ENCODE results near the gene ABTB2. TPM values are rescaled to one million over a fixed set of nuclear protein-coding genes. Genes with fewer than 3 reads are reported as not detected.
A peak's percentile ranks its signal among the peaks of the same experiment; 100 is the strongest.

Gene ABTB2
- polyA plus RNA-seq, 1 donor, result 1.3 TPM

DNA sequence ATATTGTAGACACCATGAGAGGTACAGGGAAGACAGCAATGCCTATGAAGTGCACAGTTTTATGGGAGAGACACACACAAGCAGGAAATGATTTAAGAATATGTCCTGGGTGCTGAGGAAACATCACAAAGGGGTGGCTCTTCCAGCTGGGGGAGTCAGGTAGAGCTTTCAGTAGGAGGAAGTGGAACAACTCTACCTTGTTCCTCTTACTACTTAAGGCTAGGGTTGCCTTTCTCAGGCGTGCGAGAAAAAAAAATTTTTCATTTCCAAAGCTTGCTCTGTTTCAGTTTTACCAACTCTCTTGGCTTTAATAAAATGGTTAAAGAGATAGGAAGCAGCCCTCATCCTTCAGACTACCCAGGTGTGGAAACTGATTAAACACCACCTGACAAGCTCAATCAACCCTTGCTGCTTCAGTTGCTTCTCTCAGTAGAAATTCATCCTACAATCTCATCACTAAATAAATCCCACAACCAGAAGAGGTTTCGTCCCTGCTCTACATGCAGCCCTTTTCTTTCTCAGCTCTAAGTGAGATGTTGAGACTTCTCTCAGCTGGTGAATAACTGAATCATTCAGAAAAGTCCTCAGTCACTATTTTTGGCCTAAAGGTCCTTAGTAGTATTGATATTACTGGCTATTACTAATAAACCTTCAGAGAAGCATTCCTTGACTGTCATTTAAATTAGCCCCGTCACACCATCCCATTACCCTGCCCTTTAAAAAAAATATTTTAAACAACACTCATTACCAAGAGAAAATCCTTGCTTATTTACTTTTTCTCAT, 5.9 kb downstream of the ABTB2 start:
- H3K27ac ChIP-seq (ENCODE audit: low read length), result no peak overlapping the region
- H3K36me3 ChIP-seq (ENCODE audit: control insufficient read depth, insufficient read depth, low read length), result no peaks in the 10 kb centered on the region
- H3K9me3 ChIP-seq (ENCODE audit: control insufficient read depth, low read depth, low read length), result peaks cover 5% of the 10 kb centered on the region
- H3K4me3 ChIP-seq (ENCODE audit: low read length), result no peak overlapping the region
- 92% methylated on average over 3 of the region's 4 CpGs for WGBS (ENCODE audit: insufficient coverage, low lambda C conversion rate)
- peaks cover 45% of the 10 kb centered on the region for H3K27me3 ChIP-seq (ENCODE audit: control insufficient read depth, insufficient read depth, low read length)
- DNase-seq, result no peak
- peaks cover 12% of the 10 kb centered on the region for H3K4me1 ChIP-seq (ENCODE audit: control insufficient read depth, insufficient read depth, low read length)

DNA sequence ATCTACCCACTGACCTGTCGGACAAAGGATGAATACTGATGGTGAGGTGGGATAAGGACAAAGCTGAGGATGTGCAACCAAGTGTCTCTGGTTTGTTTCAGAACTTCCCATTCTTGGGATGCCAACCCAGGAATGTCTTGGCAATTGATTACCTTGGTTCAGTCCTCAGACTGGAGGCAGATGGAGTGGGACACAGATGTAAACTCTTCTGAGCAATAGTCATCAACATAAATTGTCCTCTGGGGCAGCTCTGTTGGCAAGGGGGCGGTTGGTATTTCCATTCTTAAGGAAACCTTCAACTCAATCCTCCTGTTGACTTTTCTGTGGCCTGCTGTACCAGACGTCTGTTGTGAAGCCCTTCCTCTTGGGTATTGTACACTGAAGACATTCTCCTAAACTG, 6.8 kb downstream of the ABTB2 start:
- H3K27me3 ChIP-seq (ENCODE audit: control insufficient read depth, insufficient read depth, low read length), result peaks cover 38% of the 10 kb centered on the region
- no peaks in the 10 kb centered on the region for H3K36me3 ChIP-seq (ENCODE audit: control insufficient read depth, insufficient read depth, low read length)
- H3K27ac ChIP-seq (ENCODE audit: low read length), result no peak overlapping the region
- 100% methylated on average over 1 of the region's 3 CpGs for WGBS (ENCODE audit: insufficient coverage, low lambda C conversion rate)
- H3K4me1 ChIP-seq (ENCODE audit: control insufficient read depth, insufficient read depth, low read length), result peaks cover 4% of the 10 kb centered on the region
- no peak overlapping the region for H3K4me3 ChIP-seq (ENCODE audit: low read length)
- no peak for DNase-seq
- H3K9me3 ChIP-seq (ENCODE audit: control insufficient read depth, low read depth, low read length), result no peaks in the 10 kb centered on the region

DNA sequence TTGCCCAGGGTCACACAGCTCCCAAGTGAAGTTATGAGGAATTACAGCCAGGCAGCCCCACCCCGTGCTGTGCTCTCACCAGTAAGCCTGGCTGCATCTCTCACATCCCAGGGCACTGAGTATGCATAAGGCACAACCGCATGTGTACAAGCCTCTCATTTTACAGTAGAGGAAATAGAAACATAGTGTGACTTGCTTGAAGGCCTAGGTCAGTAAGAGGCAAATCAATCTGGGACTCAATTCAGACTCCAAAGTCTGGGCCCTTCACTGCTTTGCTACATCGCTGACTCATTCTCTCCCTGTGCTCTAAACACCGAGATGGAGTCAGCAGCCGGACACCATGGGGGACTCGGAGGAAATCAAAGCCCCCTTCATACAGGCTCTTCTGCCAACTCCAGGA, 7.9 kb downstream of the ABTB2 start:
- no peaks in the 10 kb centered on the region for H3K9me3 ChIP-seq (ENCODE audit: control insufficient read depth, low read depth, low read length)
- no peak for DNase-seq
- H3K4me3 ChIP-seq (ENCODE audit: low read length), result no peak overlapping the region
- peaks cover 26% of the 10 kb centered on the region for H3K27me3 ChIP-seq (ENCODE audit: control insufficient read depth, insufficient read depth, low read length)
- H3K4me1 ChIP-seq (ENCODE audit: control insufficient read depth, insufficient read depth, low read length), result no peaks in the 10 kb centered on the region
- no peak overlapping the region for H3K27ac ChIP-seq (ENCODE audit: low read length)
- WGBS (ENCODE audit: insufficient coverage, low lambda C conversion rate), result no CpG with 5 or more reads among the region's 6 CpGs
- no peaks in the 10 kb centered on the region for H3K36me3 ChIP-seq (ENCODE audit: control insufficient read depth, insufficient read depth, low read length)

DNA sequence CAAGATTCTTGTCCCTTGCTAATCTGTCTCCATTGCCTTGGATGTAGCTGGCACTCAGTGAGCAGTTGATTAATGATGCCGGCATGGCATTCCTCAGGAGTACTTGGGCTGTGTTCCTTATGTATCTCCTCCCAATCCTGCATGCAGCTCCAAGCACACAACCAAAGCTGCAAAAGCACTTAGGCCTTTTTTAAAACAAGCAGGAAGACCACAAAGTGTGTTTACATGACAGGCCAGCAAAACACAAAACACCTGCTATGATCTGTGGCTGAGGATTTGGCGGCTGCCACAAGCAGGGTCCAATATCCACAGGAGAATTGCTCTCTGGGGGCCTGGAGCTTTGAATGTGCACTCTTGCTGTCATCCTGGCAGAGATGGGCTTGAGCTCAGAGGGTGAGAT, 8.9 kb downstream of the ABTB2 start:
- no peak for DNase-seq
- H3K27me3 ChIP-seq (ENCODE audit: control insufficient read depth, insufficient read depth, low read length), result peaks cover 18% of the 10 kb centered on the region
- no CpG with 5 or more reads among the region's 2 CpGs for WGBS (ENCODE audit: insufficient coverage, low lambda C conversion rate)
- no peak overlapping the region for H3K4me3 ChIP-seq (ENCODE audit: low read length)
- H3K27ac ChIP-seq (ENCODE audit: low read length), result no peak overlapping the region
- H3K36me3 ChIP-seq (ENCODE audit: control insufficient read depth, insufficient read depth, low read length), result no peaks in the 10 kb centered on the region
- no peaks in the 10 kb centered on the region for H3K4me1 ChIP-seq (ENCODE audit: control insufficient read depth, insufficient read depth, low read length)
- H3K9me3 ChIP-seq (ENCODE audit: control insufficient read depth, low read depth, low read length), result no peaks in the 10 kb centered on the region

DNA sequence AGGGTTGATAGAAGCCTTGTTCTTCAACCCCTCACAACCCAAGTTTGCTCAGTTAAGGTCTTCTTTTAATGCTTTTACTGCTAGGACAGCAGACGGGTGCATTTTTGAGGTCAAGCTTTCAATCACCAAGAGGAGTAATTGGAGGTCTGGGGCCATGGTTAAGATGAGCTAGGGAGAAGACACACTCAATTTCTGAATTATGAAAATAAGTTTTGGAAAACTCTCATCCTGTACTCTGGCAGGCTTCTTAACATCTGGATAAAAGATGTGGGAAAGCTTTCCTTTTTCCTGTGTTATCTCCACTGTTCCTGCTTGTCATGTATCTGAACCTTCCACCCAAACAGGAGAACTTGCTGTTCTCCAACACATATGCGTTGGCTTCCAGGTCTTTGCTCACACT, 9.7 kb downstream of the ABTB2 start:
- Histone ChIP-seq H3K4me1 (ENCODE audit: control insufficient read depth, insufficient read depth, low read length) (no peaks in the 10 kb centered on the region), H3K36me3 (ENCODE audit: control insufficient read depth, insufficient read depth, low read length) (no peaks in the 10 kb centered on the region), H3K27me3 (ENCODE audit: control insufficient read depth, insufficient read depth, low read length) (peaks cover 13% of the 10 kb centered on the region), H3K27ac (ENCODE audit: low read length) (no peak overlapping the region), H3K4me3 (ENCODE audit: low read length) (no peak overlapping the region), H3K9me3 (ENCODE audit: control insufficient read depth, low read depth, low read length) (no peaks in the 10 kb centered on the region)
- WGBS (ENCODE audit: insufficient coverage, low lambda C conversion rate), result no CpG with 5 or more reads among the region's 2 CpGs
- no peak for DNase-seq

DNA sequence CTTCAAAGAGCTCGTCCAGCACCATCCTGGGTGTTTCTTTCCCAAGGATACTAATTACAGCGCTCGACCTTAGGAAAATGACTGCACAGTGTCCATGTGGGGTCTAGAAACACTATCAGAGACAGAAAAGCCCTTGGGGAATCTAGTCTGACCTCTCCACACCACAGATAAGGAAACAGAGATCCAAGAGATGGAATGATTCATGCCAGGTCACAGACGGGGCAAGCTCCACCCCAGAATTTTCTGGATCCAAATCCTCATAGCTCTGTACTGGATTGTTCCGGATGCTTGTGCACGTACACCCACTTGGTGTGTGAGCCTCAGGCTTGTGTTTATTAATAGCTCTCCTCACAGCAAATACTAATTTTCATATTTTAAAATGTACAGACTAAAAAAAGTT, 11.3 kb downstream of the ABTB2 start:
- H3K4me1 ChIP-seq (ENCODE audit: control insufficient read depth, insufficient read depth, low read length), result peaks cover 5% of the 10 kb centered on the region
- no peak overlapping the region for H3K4me3 ChIP-seq (ENCODE audit: low read length)
- H3K27ac ChIP-seq (ENCODE audit: low read length), result no peak overlapping the region
- no CpG with 5 or more reads among the region's 6 CpGs for WGBS (ENCODE audit: insufficient coverage, low lambda C conversion rate)
- peaks cover 9% of the 10 kb centered on the region for H3K27me3 ChIP-seq (ENCODE audit: control insufficient read depth, insufficient read depth, low read length)
- H3K9me3 ChIP-seq (ENCODE audit: control insufficient read depth, low read depth, low read length), result no peaks in the 10 kb centered on the region
- DNase-seq, result no peak
- H3K36me3 ChIP-seq (ENCODE audit: control insufficient read depth, insufficient read depth, low read length), result no peaks in the 10 kb centered on the region

DNA sequence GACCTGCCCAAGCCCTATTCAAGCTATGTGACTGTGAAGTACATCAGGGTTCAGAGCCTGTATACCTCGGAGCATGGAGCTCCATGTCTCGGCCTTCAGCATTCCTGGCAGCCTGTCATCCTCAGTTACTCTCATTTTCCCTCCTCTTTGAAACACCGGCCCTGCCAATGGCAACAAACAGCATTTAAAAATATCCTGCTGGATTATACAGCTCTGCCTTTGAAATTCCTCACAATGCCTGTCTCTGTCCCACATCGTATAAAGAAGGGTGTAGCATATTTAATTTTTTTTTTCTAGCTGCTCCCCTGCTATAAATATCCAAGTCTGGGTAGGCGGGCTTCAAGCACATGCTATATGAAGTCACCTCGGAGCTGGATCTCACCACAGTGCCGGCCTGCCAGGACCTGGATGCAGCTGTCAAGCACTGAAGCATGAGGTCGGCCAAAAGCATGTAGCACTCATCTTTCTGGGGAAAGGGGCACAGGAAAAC, 11.8 kb downstream of the ABTB2 start:
- no CpG with 5 or more reads among the region's 8 CpGs for WGBS (ENCODE audit: insufficient coverage, low lambda C conversion rate)
- Histone ChIP-seq H3K4me3 (ENCODE audit: low read length) (no peak overlapping the region), H3K27me3 (ENCODE audit: control insufficient read depth, insufficient read depth, low read length) (peaks cover 4% of the 10 kb centered on the region), H3K9me3 (ENCODE audit: control insufficient read depth, low read depth, low read length) (no peaks in the 10 kb centered on the region), H3K27ac (ENCODE audit: low read length) (no peak overlapping the region), H3K4me1 (ENCODE audit: control insufficient read depth, insufficient read depth, low read length) (peaks cover 5% of the 10 kb centered on the region), H3K36me3 (ENCODE audit: control insufficient read depth, insufficient read depth, low read length) (no peaks in the 10 kb centered on the region)
- no peak for DNase-seq

DNA sequence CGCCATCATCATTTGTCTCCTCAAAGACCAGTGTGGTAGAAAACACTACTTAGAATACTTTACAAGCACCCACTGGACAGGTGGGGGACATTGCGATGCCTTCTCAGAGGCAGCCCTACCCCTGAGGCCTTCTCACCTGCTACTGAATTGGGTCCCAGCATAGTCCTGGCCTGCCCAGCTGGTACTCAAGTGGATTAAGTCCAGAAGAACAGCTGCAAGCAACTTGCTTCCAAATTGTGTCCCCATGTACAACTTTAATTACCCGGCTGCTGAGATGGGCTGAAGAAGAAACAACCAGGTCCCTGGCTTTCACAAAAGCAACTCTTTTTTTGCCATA, 12.3 kb downstream of the ABTB2 start:
- peaks cover 4% of the 10 kb centered on the region for H3K27me3 ChIP-seq (ENCODE audit: control insufficient read depth, insufficient read depth, low read length)
- no CpG with 5 or more reads among the region's 3 CpGs for WGBS (ENCODE audit: insufficient coverage, low lambda C conversion rate)
- no peak for DNase-seq
- no peaks in the 10 kb centered on the region for H3K9me3 ChIP-seq (ENCODE audit: control insufficient read depth, low read depth, low read length)
- H3K4me1 ChIP-seq (ENCODE audit: control insufficient read depth, insufficient read depth, low read length), result peaks cover 5% of the 10 kb centered on the region
- no peak overlapping the region for H3K4me3 ChIP-seq (ENCODE audit: low read length)
- H3K27ac ChIP-seq (ENCODE audit: low read length), result no peak overlapping the region
- no peaks in the 10 kb centered on the region for H3K36me3 ChIP-seq (ENCODE audit: control insufficient read depth, insufficient read depth, low read length)

DNA sequence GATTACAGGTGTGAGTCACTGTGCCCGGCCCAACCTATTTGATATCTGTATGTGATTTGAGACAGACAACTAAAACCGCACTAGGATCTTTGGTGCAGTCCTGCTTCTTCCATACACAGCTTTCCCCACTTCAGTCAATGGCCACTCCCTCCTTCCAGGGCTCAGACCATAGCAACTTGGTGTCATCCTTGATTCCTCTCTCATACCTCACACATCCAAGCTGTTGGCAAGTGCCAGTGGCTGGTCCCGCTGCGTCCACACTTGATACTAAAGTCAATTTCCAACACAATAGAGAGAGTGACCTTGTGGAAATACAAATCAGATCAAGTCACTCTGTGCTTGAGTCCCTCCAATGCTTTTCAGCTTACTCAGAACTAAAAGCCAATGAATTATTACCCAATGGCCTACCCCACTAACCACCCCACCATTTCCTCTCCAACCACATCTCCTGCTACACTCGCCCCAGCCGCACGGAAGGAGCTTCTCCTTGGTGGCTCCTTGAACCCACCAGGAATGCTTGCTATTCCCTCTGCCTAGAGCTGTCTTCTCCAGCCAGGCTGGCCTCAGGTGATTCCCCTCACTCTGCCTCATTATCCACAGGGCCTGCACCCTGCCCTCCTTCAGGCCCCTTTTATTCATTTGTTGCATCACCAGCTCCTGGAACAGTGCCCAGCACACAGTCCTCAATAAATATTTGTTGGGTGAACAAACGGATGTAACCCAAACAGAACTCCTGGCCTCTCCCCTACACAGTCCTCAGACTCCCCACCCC, 12.9 kb downstream of the ABTB2 start:
- H3K36me3 ChIP-seq (ENCODE audit: control insufficient read depth, insufficient read depth, low read length), result no peaks in the 10 kb centered on the region
- no peak overlapping the region for H3K27ac ChIP-seq (ENCODE audit: low read length)
- no CpG with 5 or more reads among the region's 8 CpGs for WGBS (ENCODE audit: insufficient coverage, low lambda C conversion rate)
- peaks cover 4% of the 10 kb centered on the region for H3K27me3 ChIP-seq (ENCODE audit: control insufficient read depth, insufficient read depth, low read length)
- H3K9me3 ChIP-seq (ENCODE audit: control insufficient read depth, low read depth, low read length), result no peaks in the 10 kb centered on the region
- DNase-seq, result peak in 1 of 2 donors; percentile 67
- H3K4me3 ChIP-seq (ENCODE audit: low read length), result no peak overlapping the region
- peaks cover 5% of the 10 kb centered on the region for H3K4me1 ChIP-seq (ENCODE audit: control insufficient read depth, insufficient read depth, low read length)

DNA sequence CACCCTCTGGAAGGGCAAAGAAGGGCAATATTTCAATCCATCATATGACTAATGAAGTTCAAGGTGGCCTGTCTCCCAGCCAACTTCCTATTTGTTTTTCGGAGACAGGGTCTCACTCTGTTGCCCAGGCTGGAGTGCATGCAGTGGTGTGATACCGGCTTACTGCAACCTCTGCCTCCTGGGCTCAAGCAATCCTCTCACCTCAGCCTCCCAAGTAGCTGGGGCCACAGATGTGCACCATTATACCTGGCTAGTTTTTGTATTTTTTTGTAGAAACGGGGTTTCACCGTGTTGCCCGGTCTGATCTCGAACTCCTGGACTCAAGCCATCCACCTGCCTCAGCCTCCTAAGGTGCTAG, 13.4 kb downstream of the ABTB2 start:
- H3K36me3 ChIP-seq (ENCODE audit: control insufficient read depth, insufficient read depth, low read length), result no peaks in the 10 kb centered on the region
- DNase-seq, result no peak
- H3K9me3 ChIP-seq (ENCODE audit: control insufficient read depth, low read depth, low read length), result no peaks in the 10 kb centered on the region
- no peak overlapping the region for H3K4me3 ChIP-seq (ENCODE audit: low read length)
- H3K27ac ChIP-seq (ENCODE audit: low read length), result no peak overlapping the region
- peaks cover 4% of the 10 kb centered on the region for H3K27me3 ChIP-seq (ENCODE audit: control insufficient read depth, insufficient read depth, low read length)
- no CpG with 5 or more reads among the region's 6 CpGs for WGBS (ENCODE audit: insufficient coverage, low lambda C conversion rate)
- peaks cover 5% of the 10 kb centered on the region for H3K4me1 ChIP-seq (ENCODE audit: control insufficient read depth, insufficient read depth, low read length)

All from large intestine (tissue), 3 donors.